IPS-18a (cell line): ENCODE measurements around the gene TDRD3.
"Not testable (repeated sequence)": the region's sequence is repeated elsewhere in the genome, so short reads cannot be mapped to it uniquely, and the experiment has no call there.

Experiments used
- H3K27ac ChIP-seq: one replicate; pipeline ENCODE4 v1.5.1; 2013; ENCODE audit warnings: low read length
- H3K27me3 ChIP-seq: one replicate; pipeline ENCODE4 v1.6.1; 2013; ENCODE audit warnings: mild to moderate bottlenecking, low read length; ENCODE audit not compliant: control insufficient read depth, insufficient read depth
- H3K36me3 ChIP-seq: one replicate; pipeline ENCODE4 v1.6.1; 2013; ENCODE audit warnings: low read depth, low read length; ENCODE audit not compliant: control insufficient read depth
- H3K4me1 ChIP-seq: one replicate; pipeline ENCODE4 v1.6.1; 2013; ENCODE audit warnings: low read depth, low read length; ENCODE audit not compliant: control insufficient read depth
- H3K4me3 ChIP-seq: one replicate; pipeline ENCODE4 v1.5.1; 2013; ENCODE audit warnings: low read length
- H3K9ac ChIP-seq: one replicate; pipeline ENCODE4 v1.6.1; 2013; ENCODE audit warnings: mild to moderate bottlenecking, low read length, moderate library complexity
- H3K9me3 ChIP-seq: one replicate; pipeline ENCODE4 v1.6.1; 2013; ENCODE audit warnings: low read depth, low read length; ENCODE audit not compliant: control insufficient read depth

TDRD3 gene

GRCh38 chr13:60370343-60370742, 26.7 kb upstream of the TDRD3 start:
- Histone ChIP-seq H3K27ac (no peak overlapping the region), H3K27me3 (no peaks in the 10 kb centered on the region), H3K9ac (no peak overlapping the region), H3K9me3 (no peaks in the 10 kb centered on the region), H3K4me1 (no peaks in the 10 kb centered on the region), H3K4me3 (no peak overlapping the region), H3K36me3 (no peaks in the 10 kb centered on the region)

- Histone ChIP-seq H3K27ac (no peak overlapping the region), H3K9me3 (no peaks in the 10 kb centered on the region), H3K4me1 (no peaks in the 10 kb centered on the region), H3K36me3 (no peaks in the 10 kb centered on the region), H3K27me3 (no peaks in the 10 kb centered on the region), H3K4me3 (no peak overlapping the region), H3K9ac (no peak overlapping the region)
Measured at GRCh38 chr13:60372141-60372540, 24.9 kb upstream of the TDRD3 start.

GRCh38 chr13:60379282-60379681, 17.7 kb upstream of the TDRD3 start:
- not testable (repeated sequence) for H3K9me3 ChIP-seq, H3K4me3 ChIP-seq, H3K4me1 ChIP-seq, H3K27me3 ChIP-seq, H3K27ac ChIP-seq, H3K36me3 ChIP-seq, H3K9ac ChIP-seq

GRCh38 chr13:60379837-60380565, 17.0 kb upstream of the TDRD3 start:
- H3K4me3 ChIP-seq, result no peak overlapping the region
- H3K27me3 ChIP-seq, result no peaks in the 10 kb centered on the region
- H3K4me1 ChIP-seq, result no peaks in the 10 kb centered on the region
- H3K36me3 ChIP-seq, result no peaks in the 10 kb centered on the region
- H3K27ac ChIP-seq, result no peak overlapping the region
- no peak overlapping the region for H3K9ac ChIP-seq
- H3K9me3 ChIP-seq, result no peaks in the 10 kb centered on the region

GRCh38 chr13:60384911-60385310, 12.1 kb upstream of the TDRD3 start:
- H3K4me3 ChIP-seq, result no peak overlapping the region
- no peak overlapping the region for H3K9ac ChIP-seq
- no peaks in the 10 kb centered on the region for H3K36me3 ChIP-seq
- H3K4me1 ChIP-seq, result no peaks in the 10 kb centered on the region
- H3K27ac ChIP-seq, result no peak overlapping the region
- no peaks in the 10 kb centered on the region for H3K9me3 ChIP-seq
- H3K27me3 ChIP-seq, result no peaks in the 10 kb centered on the region

GRCh38 chr13:60386250-60386649, 10.8 kb upstream of the TDRD3 start:
- H3K27me3 ChIP-seq, result no peaks in the 10 kb centered on the region
- no peaks in the 10 kb centered on the region for H3K9me3 ChIP-seq
- H3K9ac ChIP-seq, result no peak overlapping the region
- no peak overlapping the region for H3K27ac ChIP-seq
- no peaks in the 10 kb centered on the region for H3K4me1 ChIP-seq
- no peak overlapping the region for H3K4me3 ChIP-seq
- H3K36me3 ChIP-seq, result no peaks in the 10 kb centered on the region

- Histone ChIP-seq H3K4me3 (no peak overlapping the region), H3K27ac (no peak overlapping the region), H3K4me1 (peaks cover 9% of the 10 kb centered on the region), H3K9ac (no peak overlapping the region), H3K27me3 (no peaks in the 10 kb centered on the region), H3K9me3 (no peaks in the 10 kb centered on the region), H3K36me3 (no peaks in the 10 kb centered on the region)
Measured at GRCh38 chr13:60392131-60392530, 4.9 kb upstream of the TDRD3 start.

- H3K27ac ChIP-seq, result no peak overlapping the region
- H3K36me3 ChIP-seq, result no peaks in the 10 kb centered on the region
- no peaks in the 10 kb centered on the region for H3K27me3 ChIP-seq
- H3K9ac ChIP-seq, result peak overlapping the region; percentile 76
- H3K4me1 ChIP-seq, result peaks cover 30% of the 10 kb centered on the region
- no peaks in the 10 kb centered on the region for H3K9me3 ChIP-seq
- H3K4me3 ChIP-seq, result peak overlapping the region; percentile 92
Measured at GRCh38 chr13:60395971-60396782, 843 bp upstream of the TDRD3 start.

GRCh38 chr13:60397704-60398378, 821 bp downstream of the TDRD3 start:
- H3K9me3 ChIP-seq, result no peaks in the 10 kb centered on the region
- H3K27ac ChIP-seq, result peak overlapping the region; percentile 25
- no peaks in the 10 kb centered on the region for H3K36me3 ChIP-seq
- peak overlapping the region; percentile 74 for H3K9ac ChIP-seq
- peaks cover 25% of the 10 kb centered on the region for H3K4me1 ChIP-seq
- no peaks in the 10 kb centered on the region for H3K27me3 ChIP-seq
- peak overlapping the region; percentile 82 for H3K4me3 ChIP-seq

GRCh38 chr13:60398379-60398891, 1.4 kb downstream of the TDRD3 start:
- H3K36me3 ChIP-seq, result no peaks in the 10 kb centered on the region
- H3K27ac ChIP-seq, result no peak overlapping the region

GRCh38 chr13:60398907-60399589, 2.0 kb downstream of the TDRD3 start:
- H3K4me1 ChIP-seq, result peaks cover 25% of the 10 kb centered on the region
- H3K9me3 ChIP-seq, result no peaks in the 10 kb centered on the region
- H3K27me3 ChIP-seq, result no peaks in the 10 kb centered on the region
- no peak overlapping the region for H3K9ac ChIP-seq
- no peak overlapping the region for H3K4me3 ChIP-seq
- H3K36me3 ChIP-seq, result no peaks in the 10 kb centered on the region
- H3K27ac ChIP-seq, result no peak overlapping the region

More at GRCh38 chr13:60398379-60398891, 1.4 kb downstream of the TDRD3 start:
- H3K9me3 ChIP-seq, result no peaks in the 10 kb centered on the region
- no peaks in the 10 kb centered on the region for H3K27me3 ChIP-seq
- H3K9ac ChIP-seq, result peak overlapping the region; percentile 74
- H3K4me1 ChIP-seq, result peaks cover 25% of the 10 kb centered on the region
- peak overlapping the region; percentile 82 for H3K4me3 ChIP-seq
